OCI-LY3 (cell line): ENCODE data around the gene CACNA1I.

Experiments used
- H2AFZ ChIP-seq: fragments of 200-600, 300-600 bp; shearing (Covaris generic); 2 replicates; pipeline ENCODE4 v1.6.0; 2014; ENCODE audit warnings: antibody characterized with exemption, low read depth, low read length
- H3K27ac ChIP-seq: fragments of 200-600, 300-600 bp; sonication (generic); 2 replicates; pipeline ENCODE4 v1.5.1; 2014; ENCODE audit warnings: mild to moderate bottlenecking, low read length, moderate library complexity, mixed read lengths
- H3K27me3 ChIP-seq: fragments of 200-600, 300-600 bp; sonication (generic); 2 replicates; pipeline ENCODE4 v1.6.1; 2014; ENCODE audit warnings: low read depth, low read length, mixed read lengths
- H3K36me3 ChIP-seq: fragments of 200-600, 300-600 bp; sonication (generic); replicated peaks from 2 replicates; pipeline ENCODE3; 2014; ENCODE audit warnings: low read depth, low read length, mixed read lengths
- H3K4me1 ChIP-seq: fragments of 300-600, 200-600 bp; sonication (generic); 2 replicates; pipeline ENCODE4 v1.6.1; 2014; ENCODE audit warnings: low read length, mixed read lengths
- H3K4me2 ChIP-seq: fragments of 200-600, 300-600 bp; sonication (generic); 2 replicates; pipeline ENCODE4 v1.6.1; 2014; ENCODE audit warnings: low read length, mixed read lengths
- H3K4me3 ChIP-seq: fragments of 300-600, 200-600 bp; sonication (generic); 2 replicates; pipeline ENCODE4 v1.5.1; 2014; ENCODE audit warnings: antibody characterized with exemption, mild to moderate bottlenecking, low read length, moderate library complexity
- H3K79me2 ChIP-seq: fragments of 300-600, 200-600 bp; shearing (Covaris generic); 2 replicates; pipeline ENCODE4 v1.6.1; 2014; ENCODE audit warnings: mild to moderate bottlenecking, low read length, mixed read lengths
- H3K9ac ChIP-seq: fragments of 300-600, 200-600 bp; shearing (Covaris generic); 2 replicates; pipeline ENCODE4 v1.6.0; 2014; ENCODE audit warnings: mild to moderate bottlenecking, low read length, moderate library complexity
- H3K9me3 ChIP-seq: fragments of 200-600, 300-600 bp; shearing (Covaris generic); 2 replicates; pipeline ENCODE4 v1.6.1; 2014; ENCODE audit warnings: low read length, mixed read lengths; ENCODE audit not compliant: insufficient read depth
- H4K20me1 ChIP-seq: fragments of 200-600, 300-600 bp; sonication (generic); 2 replicates; pipeline ENCODE4 v1.6.1; 2016; ENCODE audit warnings: low read length, mixed read lengths; ENCODE audit not compliant: insufficient read depth
- CTCF ChIP-seq: fragments of 200-600, 300-600 bp; sonication (generic); IDR thresholded peaks from 2 replicates; pipeline ENCODE4 v1.5.1; 2014; ENCODE audit warnings: antibody characterized with exemption, low read length, low read depth
- EZH2phosphoT487 ChIP-seq: fragments of 200-600 bp; shearing (Covaris generic); IDR thresholded peaks from 2 replicates; pipeline ENCODE4 v1.6.1; 2018; ENCODE audit warnings: antibody characterized with exemption, mixed run types, low read depth

Gene CACNA1I

DNA sequence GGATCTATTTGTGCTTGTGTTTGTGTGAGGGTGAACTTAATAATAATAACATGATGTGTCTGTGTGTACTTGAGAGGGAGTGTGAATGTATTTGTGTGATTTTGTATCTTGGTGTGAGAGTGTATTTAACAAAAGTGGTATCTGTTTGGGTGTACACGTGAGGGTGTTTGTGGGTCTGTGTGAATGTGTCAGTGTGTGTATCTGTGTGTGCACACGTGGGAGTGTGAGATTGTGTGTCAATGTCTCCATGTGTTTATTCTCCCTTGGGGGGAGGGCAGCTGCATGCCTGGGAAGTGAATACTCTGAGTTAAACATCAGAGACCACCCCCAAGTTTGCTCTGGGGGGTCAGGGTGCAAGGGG lies 23.0 kb upstream of the CACNA1I start:
- H3K36me3 ChIP-seq: no peaks in the 10 kb centered on the region
- no peak overlapping the region for H3K4me2 ChIP-seq
- H3K9ac ChIP-seq: no peak overlapping the region

GRCh38 chr22:39553429-39553828 lies 17.1 kb upstream of the CACNA1I start:
- no peak overlapping the region for H2AFZ ChIP-seq
- H3K4me1 ChIP-seq: no peaks in the 10 kb centered on the region
- H3K4me2 ChIP-seq: no peak overlapping the region
- H3K27me3 ChIP-seq: peaks cover 19% of the 10 kb centered on the region
- H3K36me3 ChIP-seq: no peaks in the 10 kb centered on the region
- no peak overlapping the region for H3K4me3 ChIP-seq
- H3K79me2 ChIP-seq: no peaks in the 10 kb centered on the region
- TF ChIP-seq CTCF (no peak), EZH2phosphoT487 (no peak)
- H4K20me1 ChIP-seq: no peaks in the 10 kb centered on the region
- no peak overlapping the region for H3K27ac ChIP-seq
- no peaks in the 10 kb centered on the region for H3K9me3 ChIP-seq
- H3K9ac ChIP-seq: no peak overlapping the region

More for the DNA sequence above, 23.0 kb upstream of the CACNA1I start:
- H3K27ac ChIP-seq: no peak overlapping the region
- no peak for TF ChIP-seq CTCF
- TF ChIP-seq EZH2phosphoT487: no peak
- H2AFZ ChIP-seq: no peak overlapping the region
- H3K4me1 ChIP-seq: no peaks in the 10 kb centered on the region
- H3K4me3 ChIP-seq: no peak overlapping the region
- H3K79me2 ChIP-seq: no peaks in the 10 kb centered on the region
- peaks cover 21% of the 10 kb centered on the region for H3K27me3 ChIP-seq
- H3K9me3 ChIP-seq: no peaks in the 10 kb centered on the region
- H4K20me1 ChIP-seq: no peaks in the 10 kb centered on the region

DNA sequence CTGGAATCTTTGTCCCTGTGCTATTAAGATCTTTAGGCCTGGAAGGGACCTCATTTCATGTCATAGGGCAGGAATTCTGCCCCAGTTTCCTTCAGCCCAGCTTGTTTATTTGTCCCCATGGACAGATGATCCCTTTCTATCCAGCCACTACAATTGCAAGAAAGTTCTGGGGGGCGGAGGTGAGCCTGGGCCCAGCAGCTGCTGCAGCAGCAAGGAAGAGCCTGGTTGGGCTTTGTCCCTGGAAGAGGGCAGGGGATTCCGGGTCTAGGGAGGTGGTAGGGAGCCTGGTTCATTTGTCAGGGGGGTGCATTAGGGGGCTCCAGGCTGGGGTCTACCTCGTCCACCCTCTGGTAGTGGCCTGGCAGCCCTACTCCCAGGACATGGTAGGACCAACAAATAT lies 16.4 kb upstream of the CACNA1I start:
- no peaks in the 10 kb centered on the region for H3K9me3 ChIP-seq

DNA sequence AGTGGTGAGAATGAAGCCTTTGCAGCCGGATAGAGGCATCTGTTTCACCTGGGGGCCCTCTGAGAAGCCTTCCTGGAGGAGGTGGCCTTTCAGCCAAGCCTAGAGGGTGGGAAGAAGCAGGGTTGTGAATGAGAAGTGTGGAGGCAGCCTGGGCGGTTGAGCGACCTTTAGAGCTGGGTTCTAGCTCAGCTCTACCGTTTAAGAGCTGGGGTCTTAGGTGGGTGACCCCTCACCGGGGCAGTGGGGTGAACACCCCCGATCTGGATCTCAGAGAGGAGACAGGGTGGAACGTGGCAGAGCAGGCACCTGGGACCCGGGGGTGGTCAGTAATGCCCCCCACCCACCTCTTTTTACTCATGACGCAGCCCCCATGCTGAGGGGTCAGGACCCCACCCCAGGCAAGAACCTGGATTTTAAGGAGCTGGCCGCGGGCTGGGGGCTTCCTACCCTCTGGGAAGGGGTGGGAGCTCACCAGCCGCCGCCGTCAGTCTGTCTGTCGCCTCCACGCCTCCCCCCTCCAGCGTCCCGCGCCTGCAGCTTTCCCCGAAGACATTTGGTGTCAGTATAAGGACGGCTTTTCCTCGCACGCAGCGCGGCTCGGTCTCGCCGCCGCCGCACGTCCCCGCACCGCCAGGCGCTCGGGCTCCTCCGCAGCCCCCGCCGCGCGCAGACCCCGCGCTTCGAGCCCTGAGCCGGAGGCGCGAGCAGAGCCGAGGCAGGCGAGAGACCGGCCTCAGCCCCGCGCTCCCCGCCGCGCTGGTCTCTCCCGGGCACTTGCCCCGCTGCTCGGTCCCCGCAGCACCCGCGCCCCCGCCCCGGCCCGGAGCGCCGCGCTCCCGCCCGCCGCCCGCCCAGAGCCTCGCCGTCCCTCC lies 13.3 kb upstream of the CACNA1I start:
- peaks cover 19% of the 10 kb centered on the region for H3K27me3 ChIP-seq
- no peak overlapping the region for H3K9ac ChIP-seq
- H3K4me3 ChIP-seq: no peak overlapping the region

More for the DNA sequence above, 16.4 kb upstream of the CACNA1I start:
- TF ChIP-seq CTCF (no peak), EZH2phosphoT487 (no peak)
- Histone ChIP-seq H2AFZ (no peak overlapping the region), H4K20me1 (no peaks in the 10 kb centered on the region), H3K27ac (no peak overlapping the region), H3K4me3 (no peak overlapping the region), H3K4me2 (no peak overlapping the region), H3K36me3 (no peaks in the 10 kb centered on the region), H3K27me3 (peaks cover 19% of the 10 kb centered on the region), H3K4me1 (no peaks in the 10 kb centered on the region), H3K9ac (no peak overlapping the region), H3K79me2 (no peaks in the 10 kb centered on the region)

More for the DNA sequence above, 13.3 kb upstream of the CACNA1I start:
- Histone ChIP-seq H3K36me3 (no peaks in the 10 kb centered on the region), H3K4me1 (no peaks in the 10 kb centered on the region), H4K20me1 (no peaks in the 10 kb centered on the region), H3K27ac (no peak overlapping the region), H3K79me2 (no peaks in the 10 kb centered on the region), H3K9me3 (no peaks in the 10 kb centered on the region), H2AFZ (no peak overlapping the region), H3K4me2 (no peak overlapping the region)
- TF ChIP-seq CTCF (no peak), EZH2phosphoT487 (no peak)
